ENCODE data around the gene DPP6. TPM values are rescaled to one million over a fixed set of nuclear protein-coding genes. Genes with fewer than 3 reads are reported as not detected.
A peak's percentile ranks its signal among the peaks of the same experiment; 100 is the strongest.

The DPP6 gene
- total and polyA plus RNA-seq, 2 of the 8 experiments (the other 6 are each of a cell fraction or from before 2014, with no cell fraction given) = 4.7 to 6.8 TPM

DNA sequence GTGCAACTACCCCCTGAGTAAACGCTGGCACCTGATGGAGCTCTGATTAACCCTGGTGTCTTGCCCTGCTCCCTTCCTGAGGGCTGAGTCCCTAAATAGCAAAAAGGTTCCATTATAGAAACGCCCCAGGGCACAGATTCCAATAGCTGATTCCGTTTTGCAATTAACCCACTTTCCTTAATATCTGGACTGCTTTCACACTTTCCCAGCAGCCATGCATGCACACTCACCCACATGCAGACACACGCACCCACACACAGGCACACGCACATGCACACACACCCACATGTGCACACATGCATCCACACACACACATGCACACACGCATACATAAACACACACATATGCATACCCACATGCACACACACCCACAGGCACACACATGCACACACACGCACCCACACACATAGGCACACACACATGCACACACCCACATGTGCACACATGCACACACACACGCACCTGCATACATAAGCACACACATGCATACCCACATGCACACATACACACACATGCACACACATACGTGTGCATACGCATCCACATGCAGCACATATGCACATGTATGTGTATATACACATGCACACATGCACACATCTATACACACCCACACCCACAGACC is 821.4 kb downstream of the DPP6 start:
- Histone ChIP-seq H3K4me1 (replicated peaks in 1 of 4; ENCODE audit: control insufficient read depth in 3 of 4, insufficient read depth in 4 of 4, low read length in 3 of 4) (peaks cover 0 to 10% (median 4%) of the 10 kb centered on the region in 4 experiments; a peak in 4 of 7 replicates), H4K91ac (replicated peaks; ENCODE audit: insufficient read length, low read length) (peak overlapping the region; percentile 41), H3K27ac (ENCODE audit: low read depth, low read length) (no peak overlapping the region), H3K9ac (replicated peaks in 1 of 4; ENCODE audit: extremely low read depth in 1 of 4, low read depth in 3 of 4, low read length in 3 of 4) (no peak overlapping the region; a peak in 1 of 7 replicates), H2AK5ac (ENCODE audit: low read depth, low read length) (peak overlapping the region; percentile 13; the same call in 1 of the 2 replicates), H4K5ac (ENCODE audit: insufficient read length, low read depth, low read length) (no peak overlapping the region), H3K4me2 (ENCODE audit: insufficient read depth in 1 of 2, low read depth in 2 of 2, low read length in 2 of 2) (no peak overlapping the region), H2BK5ac (ENCODE audit: low read depth, low read length) (0 out of 2 replicates have a peak overlapping the region, but pooled peaks have one; percentile 32), H3K4me3 (ENCODE audit: extremely low read depth in 1 of 4, insufficient read depth in 2 of 4, low read depth in 3 of 4, low read length in 4 of 4) (no peak overlapping the region), H3K27me3 (replicated peaks in 1 of 4; ENCODE audit: control insufficient read depth in 3 of 4, extremely low read depth in 1 of 4, insufficient read depth in 3 of 4, low read length in 3 of 4) (no peaks in the 10 kb centered on the region), H3K36me3 (ENCODE audit: control insufficient read depth in 2 of 4, insufficient read depth in 4 of 4, low read length in 3 of 4) (no peaks in the 10 kb centered on the region), H2BK12ac (ENCODE audit: low read depth, low read length) (peak overlapping the region; percentile 75; the same call in 1 of the 2 replicates), H3K79me2 (ENCODE audit: control insufficient read depth in 1 of 2, insufficient read depth in 2 of 2, low read length in 2 of 2) (no peaks in the 10 kb centered on the region), H2AFZ (ENCODE audit: low read length) (no peak overlapping the region), H2BK20ac (ENCODE audit: low read length) (peak overlapping the region; percentile 61; the same call in 1 of the 2 replicates), H3K9me3 (ENCODE audit: insufficient read depth in 2 of 2, low read depth in 1 of 2, low read length in 1 of 2) (no peaks in the 10 kb centered on the region), H3K4ac (replicated peaks; ENCODE audit: insufficient read length, low read depth, low read length) (peak overlapping the region; percentile 14), H3K79me1 (ENCODE audit: low read depth, low read length) (0 out of 2 replicates have a peak, but pooled peaks cover 3% of the 10 kb centered on the region), H3K23me2 (ENCODE audit: low read depth, low read length) (0 out of 2 replicates have a peak, but pooled peaks cover 4% of the 10 kb centered on the region), H3K56ac (replicated peaks; ENCODE audit: insufficient read length, low read depth, low read length) (no peak overlapping the region), H3K14ac (ENCODE audit: insufficient read length) (no peak overlapping the region), H2BK15ac (ENCODE audit: low read length) (peak overlapping the region; percentile 81; the same call in 1 of the 2 replicates), H3K23ac (ENCODE audit: insufficient read length) (no peak overlapping the region), H3K18ac (ENCODE audit: extremely low read depth, low read length) (no peak overlapping the region), H4K8ac (ENCODE audit: extremely low read depth, insufficient read depth, low read length) (no peak overlapping the region), H2BK120ac (replicated peaks; ENCODE audit: low read depth, low read length) (no peak overlapping the region), H4K20me1 (replicated peaks in 1 of 2; ENCODE audit: control insufficient read depth in 1 of 2, insufficient read depth in 2 of 2, low read length in 2 of 2) (peaks cover 0 to 5% of the 10 kb centered on the region in 2 experiments)
- FAIRE-seq (no peak), DNase-seq (ENCODE audit: low read depth in 1 of 2, low spot score in 2 of 2) (no peak)
- ChIA-PET CTCF (ENCODE audit: partially characterized antibody) (interaction anchor here (1.0 to 1.3 kb wide), 2 partner anchors 15 to 27 kb away, joined by 3 to 4 read pairs; no protein-coding TSS in a partner anchor), POLR2A (ENCODE audit: partially characterized antibody) (no interaction called here)
- WGBS, 2 experiments (ENCODE audit: extremely low coverage in 1 of 2, insufficient coverage in 1 of 2, insufficient read length in 1 of 2, insufficient replicate concordance in 2 of 2, low coverage in 1 of 2, low lambda C conversion rate in 2 of 2, missing lambda C conversion rate in 1 of 2) = 88% methylated on average over 9 of the region's 10 CpGs; no CpG with 5 or more reads in 1 of the 2 experiments
- TF ChIP-seq RAD21 (IDR thresholded peaks at IDR 0.05 in 1 of 2, conservative IDR thresholded peaks at IDR 0.05 in 1 of 2; ENCODE audit: low read depth in 2 of 2, low read length in 2 of 2) (no peak), NANOG (IDR thresholded peaks at IDR 0.05; ENCODE audit: insufficient read depth, low read depth, low read length, poor library complexity, severe bottlenecking) (no peak), TBP (IDR thresholded peaks at IDR 0.05; ENCODE audit: low read depth, low read length) (no peak), RBBP5 (IDR thresholded peaks at IDR 0.05; ENCODE audit: borderline replicate concordance, low read depth, low read length) (no peak), SRF (IDR thresholded peaks at IDR 0.05; ENCODE audit: low read depth, low read length) (no peak), CREB1 (IDR thresholded peaks at IDR 0.05) (no peak), BRCA1 (IDR thresholded peaks at IDR 0.05; ENCODE audit: low read depth, low read length) (no peak)
- TF ChIP-seq, protein P1, sequence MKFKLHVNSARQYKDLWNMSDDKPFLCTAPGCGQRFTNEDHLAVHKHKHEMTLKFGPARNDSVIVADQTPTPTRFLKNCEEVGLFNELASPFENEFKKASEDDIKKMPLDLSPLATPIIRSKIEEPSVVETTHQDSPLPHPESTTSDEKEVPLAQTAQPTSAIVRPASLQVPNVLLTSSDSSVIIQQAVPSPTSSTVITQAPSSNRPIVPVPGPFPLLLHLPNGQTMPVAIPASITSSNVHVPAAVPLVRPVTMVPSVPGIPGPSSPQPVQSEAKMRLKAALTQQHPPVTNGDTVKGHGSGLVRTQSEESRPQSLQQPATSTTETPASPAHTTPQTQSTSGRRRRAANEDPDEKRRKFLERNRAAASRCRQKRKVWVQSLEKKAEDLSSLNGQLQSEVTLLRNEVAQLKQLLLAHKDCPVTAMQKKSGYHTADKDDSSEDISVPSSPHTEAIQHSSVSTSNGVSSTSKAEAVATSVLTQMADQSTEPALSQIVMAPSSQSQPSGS (IDR thresholded peaks at IDR 0.05; ENCODE audit: low read length) = no peak
- TF ChIP-seq, protein P2, sequence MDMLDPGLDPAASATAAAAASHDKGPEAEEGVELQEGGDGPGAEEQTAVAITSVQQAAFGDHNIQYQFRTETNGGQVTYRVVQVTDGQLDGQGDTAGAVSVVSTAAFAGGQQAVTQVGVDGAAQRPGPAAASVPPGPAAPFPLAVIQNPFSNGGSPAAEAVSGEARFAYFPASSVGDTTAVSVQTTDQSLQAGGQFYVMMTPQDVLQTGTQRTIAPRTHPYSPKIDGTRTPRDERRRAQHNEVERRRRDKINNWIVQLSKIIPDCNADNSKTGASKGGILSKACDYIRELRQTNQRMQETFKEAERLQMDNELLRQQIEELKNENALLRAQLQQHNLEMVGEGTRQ (IDR thresholded peaks at IDR 0.05; ENCODE audit: low read length) = no peak
